Natural killer cell (primary cell): ENCODE data around the gene ASTN2. TPM values are rescaled to one million over a fixed set of nuclear protein-coding genes. Genes with fewer than 3 reads are reported as not detected.

Experiments used
- ATAC-seq, 3 donors: fragments of 150-1000 bp in 2 of 3; fragments of 200-7000 bp in 1 of 3; cut with Tn5 transposase; 1 replicate in 1 of 3; 2 replicates in 2 of 3; pipeline ENCODE4 v1.10.0; 2021; ENCODE audit warnings: mild to moderate bottlenecking in 2 of 3, moderate library complexity in 2 of 3
- DNase-seq, 2 donors: peaks; one replicate each; pipeline versions ENCODE4 v3.0.0 to v3.0.0-alpha.2; 2013 to 2021; ENCODE audit warnings: mixed read lengths in 1 of 2
- H3K27ac ChIP-seq: one replicate; pipeline ENCODE4 v1.5.1; 2013; ENCODE audit warnings: mild to moderate bottlenecking, low read length
- H3K27me3 ChIP-seq: one replicate; pipeline ENCODE4 v1.6.1; 2013; ENCODE audit warnings: low read length; ENCODE audit not compliant: control insufficient read depth, insufficient read depth
- H3K36me3 ChIP-seq: one replicate; pipeline ENCODE4 v1.6.1; 2013; ENCODE audit warnings: low read length; ENCODE audit not compliant: control insufficient read depth, insufficient read depth
- H3K4me1 ChIP-seq: one replicate; pipeline ENCODE4 v1.6.1; 2013; ENCODE audit warnings: low read length; ENCODE audit not compliant: control insufficient read depth, insufficient read depth
- H3K4me3 ChIP-seq: one replicate; pipeline ENCODE4 v1.5.1; 2013; ENCODE audit warnings: low read length
- H3K9me3 ChIP-seq: one replicate; pipeline ENCODE4 v1.6.1; 2013; ENCODE audit warnings: low read length; ENCODE audit not compliant: control insufficient read depth, insufficient read depth
- H3K27ac Mint-ChIP-seq, 2 donors: one replicate each; pipeline ENCODE4 v1.8.0; 2022; ENCODE audit warnings: mild to moderate bottlenecking in 2 of 2, mixed read lengths in 2 of 2, moderate library complexity in 1 of 2
- H3K27me3 Mint-ChIP-seq, 2 donors: one replicate each; pipeline ENCODE4 v1.8.0; 2022; ENCODE audit warnings: low read depth in 2 of 2, mixed read lengths in 2 of 2
- H3K36me3 Mint-ChIP-seq: one replicate; pipeline ENCODE4 v1.8.0; 2022; ENCODE audit warnings: mixed read lengths
- H3K4me1 Mint-ChIP-seq, 2 donors: one replicate each; pipeline ENCODE4 v1.8.0; 2022; ENCODE audit warnings: mixed read lengths in 2 of 2
- H3K4me3 Mint-ChIP-seq: one replicate; pipeline ENCODE4 v1.8.0; 2022; ENCODE audit warnings: mild to moderate bottlenecking, moderate library complexity, mixed read lengths
- H3K9me3 Mint-ChIP-seq, 2 donors: one replicate each; pipeline ENCODE4 v1.8.0; 2022; ENCODE audit warnings: mixed read lengths in 2 of 2
- WGBS: methylation state at CpG from one replicate; pipeline ENCODE4 v1.1.7; 2013; ENCODE audit warnings: missing lambda C conversion rate; ENCODE audit not compliant: insufficient coverage; 5-methylcytosine and 5-hydroxymethylcytosine counted together
- intact Hi-C: fragments of 100-400 bp; cut with micrococcal nuclease; formaldehyde crosslinking; loops from one replicate; pipeline ENCODE4 v1.14.2; 2022
- total RNA-seq, 4 donors: library from RNA; stranded (reverse); fragments of 120-200 nt in 1 of 4; gene quantifications; one replicate each; pipeline versions ENCODE4 v1.2.3 to v1.2.4, GENCODE V29; 2013 to 2022
- TF ChIP-seq, protein P1 (sequence below): fragments of 200-600 bp; IDR thresholded peaks from one replicate; pipeline ENCODE4 v1.8.0; 2022; ENCODE audit warnings: antibody characterized with exemption

Gene ASTN2
- total RNA-seq, 3 donors from 2014 or later (not counting 1 experiment from before 2014, with no cell fraction given), result 3.0 to 3.5 (median 3.2) TPM

DNA sequence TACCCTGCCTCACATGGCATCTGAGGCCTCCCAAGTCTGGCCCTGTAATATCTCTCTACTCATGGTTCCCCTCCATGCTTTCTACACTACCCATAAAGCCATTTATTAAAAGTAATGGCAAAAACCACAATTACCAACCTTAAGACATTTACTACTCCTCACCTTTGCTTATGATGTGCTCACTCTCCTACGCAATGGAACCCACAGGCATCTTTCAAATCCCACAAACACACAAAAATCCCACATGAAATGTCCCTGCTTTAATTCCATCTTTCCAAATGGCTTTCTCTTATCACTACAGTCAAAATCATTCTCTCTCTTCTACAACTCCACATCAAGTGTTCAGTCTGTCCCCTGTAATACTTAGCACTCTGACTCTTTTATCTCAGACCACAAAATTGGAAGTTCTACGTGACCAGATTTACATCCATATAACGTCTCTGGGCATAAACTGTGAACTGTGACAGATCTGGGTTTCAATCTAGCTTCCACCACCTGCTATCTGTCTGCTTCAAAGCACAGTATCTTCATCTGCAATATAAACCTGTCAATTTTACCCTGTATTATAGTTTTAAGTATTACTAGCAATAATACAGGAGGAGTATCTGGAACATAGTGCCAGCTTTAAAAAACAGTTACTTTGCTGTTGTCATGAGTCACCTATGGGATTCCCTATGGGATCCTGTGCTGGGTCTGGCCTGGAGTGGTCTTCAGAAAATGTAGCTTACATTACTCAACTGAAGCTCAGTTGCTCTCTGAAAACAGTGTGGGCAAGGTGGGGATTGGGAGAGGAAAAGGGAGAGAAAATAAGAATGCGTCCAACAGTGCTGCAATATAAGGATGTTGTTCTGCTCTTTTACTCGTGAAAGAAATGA lies 864.8 kb downstream of the ASTN2 start:
- Histone ChIP-seq H3K9me3 (no peaks in the 10 kb centered on the region), H3K36me3 (no peaks in the 10 kb centered on the region), H3K4me1 (no peaks in the 10 kb centered on the region), H3K4me3 (no peak overlapping the region), H3K27ac (no peak overlapping the region), H3K27me3 (no peaks in the 10 kb centered on the region)
- Mint-ChIP-seq H3K4me3 (no peak overlapping the region), H3K27me3 (no peaks in the 10 kb centered on the region), H3K4me1 (peaks cover 0 to 4% of the 10 kb centered on the region in 2 donors), H3K27ac (no peak overlapping the region), H3K36me3 (no peaks in the 10 kb centered on the region), H3K9me3 (peaks cover 0 to 2% of the 10 kb centered on the region in 2 donors)
- TF ChIP-seq, protein P1, sequence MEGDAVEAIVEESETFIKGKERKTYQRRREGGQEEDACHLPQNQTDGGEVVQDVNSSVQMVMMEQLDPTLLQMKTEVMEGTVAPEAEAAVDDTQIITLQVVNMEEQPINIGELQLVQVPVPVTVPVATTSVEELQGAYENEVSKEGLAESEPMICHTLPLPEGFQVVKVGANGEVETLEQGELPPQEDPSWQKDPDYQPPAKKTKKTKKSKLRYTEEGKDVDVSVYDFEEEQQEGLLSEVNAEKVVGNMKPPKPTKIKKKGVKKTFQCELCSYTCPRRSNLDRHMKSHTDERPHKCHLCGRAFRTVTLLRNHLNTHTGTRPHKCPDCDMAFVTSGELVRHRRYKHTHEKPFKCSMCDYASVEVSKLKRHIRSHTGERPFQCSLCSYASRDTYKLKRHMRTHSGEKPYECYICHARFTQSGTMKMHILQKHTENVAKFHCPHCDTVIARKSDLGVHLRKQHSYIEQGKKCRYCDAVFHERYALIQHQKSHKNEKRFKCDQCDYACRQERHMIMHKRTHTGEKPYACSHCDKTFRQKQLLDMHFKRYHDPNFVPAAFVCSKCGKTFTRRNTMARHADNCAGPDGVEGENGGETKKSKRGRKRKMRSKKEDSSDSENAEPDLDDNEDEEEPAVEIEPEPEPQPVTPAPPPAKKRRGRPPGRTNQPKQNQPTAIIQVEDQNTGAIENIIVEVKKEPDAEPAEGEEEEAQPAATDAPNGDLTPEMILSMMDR, result no peak
- ATAC-seq (no peak), DNase-seq (no peak)
- intact Hi-C loops, result no loop called here
- WGBS, result 70% methylated on average over 5 of the region's 5 CpGs

DNA sequence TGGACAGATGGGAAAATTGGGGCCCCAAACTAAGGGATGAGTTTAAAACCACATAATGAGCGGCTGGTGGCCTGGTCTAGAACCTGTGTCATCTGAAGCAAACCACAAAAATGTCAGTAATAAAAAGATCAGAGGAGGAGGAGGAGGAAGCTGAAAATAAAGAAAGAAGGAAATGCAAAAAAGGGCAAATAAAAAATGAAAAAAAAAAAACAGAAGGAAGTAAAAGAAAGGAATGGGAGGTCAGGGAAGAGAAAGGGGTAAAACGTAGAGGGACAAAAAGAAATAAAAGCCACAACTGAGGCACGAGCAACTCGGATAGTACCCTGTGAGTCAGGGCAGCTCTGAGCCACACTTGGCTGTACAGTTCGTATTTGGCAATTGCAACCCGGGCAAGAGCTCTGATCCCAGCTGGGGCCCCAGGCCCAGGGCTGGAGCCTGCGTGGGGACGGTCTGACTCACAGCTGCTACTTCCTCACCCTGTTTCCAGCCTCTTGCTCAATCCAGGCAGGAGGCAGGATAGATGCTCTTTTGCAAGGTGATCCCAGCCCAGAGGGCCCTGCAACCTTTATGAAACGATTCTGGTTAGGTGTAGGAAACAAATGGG lies 865.7 kb downstream of the ASTN2 start:
- 59% methylated on average over 9 of the region's 9 CpGs for whole genome bisulfite sequencing
- H3K27ac ChIP-seq, result no peak overlapping the region
- no peaks in the 10 kb centered on the region for H3K4me1 ChIP-seq
- no peak for ATAC-seq
- peaks cover 0 to 2% of the 10 kb centered on the region in 2 donors for H3K9me3 Mint-ChIP-seq
- H3K27me3 ChIP-seq, result no peaks in the 10 kb centered on the region
- TF ChIP-seq, protein P1, result no peak
- H3K4me3 ChIP-seq, result no peak overlapping the region
- no peaks in the 10 kb centered on the region for H3K36me3 Mint-ChIP-seq
- no peaks in the 10 kb centered on the region for H3K36me3 ChIP-seq
- H3K27ac Mint-ChIP-seq, result no peak overlapping the region
- no peak overlapping the region for H3K4me3 Mint-ChIP-seq
- DNase-seq, result peak in 1 of 2 donors; percentile 3
- no peaks in the 10 kb centered on the region for H3K27me3 Mint-ChIP-seq
- no peaks in the 10 kb centered on the region for H3K9me3 ChIP-seq
- peaks cover 0 to 4% of the 10 kb centered on the region in 2 donors for H3K4me1 Mint-ChIP-seq
- intact Hi-C loops, result no loop called here

DNA sequence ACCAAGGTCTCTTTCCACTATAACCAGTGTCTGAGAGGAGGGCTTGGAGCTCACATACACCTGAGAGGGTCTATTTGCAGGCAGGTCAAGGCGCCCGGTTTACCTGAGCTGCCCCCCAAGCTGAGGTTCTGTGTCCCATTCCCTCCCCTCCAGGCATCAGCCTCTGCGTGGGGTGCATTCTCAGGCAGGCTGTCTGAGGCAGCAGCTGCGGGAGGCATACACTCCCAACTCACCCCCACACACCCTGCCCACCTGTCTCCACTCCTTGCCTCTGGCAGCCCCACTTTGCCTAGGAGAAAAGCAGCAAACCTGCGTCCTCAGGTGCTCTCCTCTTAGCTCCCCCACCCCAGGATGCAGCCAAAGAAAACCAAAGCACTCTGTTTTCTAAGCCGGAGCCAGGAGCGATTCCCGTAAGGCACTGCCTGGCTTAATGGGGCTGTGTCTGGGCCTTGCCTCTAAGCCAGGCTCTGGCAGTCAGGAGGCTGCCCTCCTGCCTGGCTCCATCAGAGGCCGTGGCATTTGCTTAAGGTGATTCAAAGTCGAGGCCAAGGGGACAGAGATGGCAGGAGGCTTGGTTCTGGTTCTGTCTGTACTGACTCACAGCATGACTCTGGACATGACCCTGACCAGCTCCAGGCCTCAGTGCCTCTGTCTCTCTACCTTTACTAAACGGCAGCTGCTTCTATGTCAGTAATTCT lies 867.0 kb downstream of the ASTN2 start:
- TF ChIP-seq, protein P1, result no peak
- WGBS, result 88% methylated on average over 11 of the region's 11 CpGs
- no peaks in the 10 kb centered on the region for H3K4me1 ChIP-seq

More for the DNA sequence above, 867.0 kb downstream of the ASTN2 start:
- Mint-ChIP-seq H3K36me3 (no peaks in the 10 kb centered on the region), H3K9me3 (peaks cover 0 to 2% of the 10 kb centered on the region in 2 donors), H3K27ac (no peak overlapping the region), H3K4me3 (no peak overlapping the region), H3K4me1 (peaks cover 0 to 4% of the 10 kb centered on the region in 2 donors), H3K27me3 (no peaks in the 10 kb centered on the region)
- Histone ChIP-seq H3K27me3 (no peaks in the 10 kb centered on the region), H3K4me3 (no peak overlapping the region), H3K36me3 (no peaks in the 10 kb centered on the region), H3K27ac (no peak overlapping the region), H3K9me3 (no peaks in the 10 kb centered on the region)
- no peak for ATAC-seq
- intact Hi-C loops, result no loop called here
- DNase-seq, result no peak
